Stimulated activated CD8-positive, alpha-beta memory T cell treated with anti-CD3 and anti-CD28 coated beads, Interleukin-4, amount 100 ng/mL, for 48 hours (primary cell): ENCODE measurements around the gene TBC1D10B.
"Not testable (repeated sequence)": the region's sequence is repeated elsewhere in the genome, so short reads cannot be mapped to it uniquely, and the experiment has no call there.

ENCODE experiments used
- DNase-seq: peaks from one replicate; pipeline ENCODE4 v3.0.0-alpha.2; 2020

Gene TBC1D10B

GRCh38 chr16:30324220-30324619, 46.1 kb downstream of the TBC1D10B start:
- DNase-seq, result not testable (repeated sequence)

GRCh38 chr16:30318647-30319046, 51.6 kb downstream of the TBC1D10B start:
- not testable (repeated sequence) for DNase-seq

- not testable (repeated sequence) for DNase-seq
Measured at GRCh38 chr16:30310937-30311336, 59.4 kb downstream of the TBC1D10B start.

GRCh38 chr16:30309255-30309654, 61.0 kb downstream of the TBC1D10B start:
- DNase-seq, result not testable (repeated sequence)
